Breast epithelium (tissue), 4 donors: Measurements from ENCODE around the gene ATG9B. TPM values are rescaled to one million over a fixed set of nuclear protein-coding genes. Genes with fewer than 3 reads are reported as not detected.

Experiments used
- DNase-seq, 2 donors: peaks; one replicate each; pipeline ENCODE4 v3.0.0-alpha.2; 2019; ENCODE audit warnings: low spot score in 2 of 2
- H3K27ac ChIP-seq, 2 donors: fragments of 200-600 bp; sonication (generic) in 1 of 2; one replicate each; pipeline ENCODE4 v1.5.1; 2016 to 2019; ENCODE audit warnings: mild to moderate bottlenecking in 1 of 2
- H3K27me3 ChIP-seq, 2 donors: fragments of 200-600 bp; sonication (generic) in 1 of 2; one replicate each; pipeline versions ENCODE4 v1.5.1 to v1.6.0; 2017 to 2019; ENCODE audit warnings: control low read depth in 1 of 2, mild to moderate bottlenecking in 1 of 2
- H3K36me3 ChIP-seq: fragments of 200-600 bp; one replicate; pipeline ENCODE4 v1.5.1; 2019
- H3K4me1 ChIP-seq, 2 donors: fragments of 200-600 bp; sonication (generic); one replicate each; pipeline ENCODE4 v1.5.1; 2016 to 2019; ENCODE audit warnings: control low read depth in 1 of 2
- H3K4me3 ChIP-seq, 3 donors: fragments of 200-600 bp; sonication (generic); 1 replicate in 2 of 3; 2 replicates in 1 of 3; pipeline ENCODE4 v1.5.1; 2016 to 2019; ENCODE audit warnings: mild to moderate bottlenecking in 3 of 3, moderate library complexity in 2 of 3
- H3K9me3 ChIP-seq, 2 donors: fragments of 200-600 bp; sonication (generic) in 1 of 2; one replicate each; pipeline ENCODE4 v1.5.1; 2016 to 2019; ENCODE audit warnings: control low read depth in 1 of 2
- POLR2A ChIP-seq: fragments of 450-650 bp; IDR thresholded peaks from one replicate; pipeline ENCODE4 v1.6.1; 2016; ENCODE audit warnings: antibody characterized with exemption, mild to moderate bottlenecking, moderate library complexity
- POLR2AphosphoS5 ChIP-seq, 3 donors: sonication (generic); formaldehyde crosslinking; IDR thresholded peaks; one replicate each; pipeline ENCODE4 v1.6.1; 2017; ENCODE audit warnings: antibody characterized with exemption in 3 of 3
- intact Hi-C: fragments of 100-400 bp; cut with DNase I; formaldehyde crosslinking; loops from one replicate; pipeline ENCODE4 v1.15.1; 2023; ENCODE audit warnings: low total_unique reads
- total RNA-seq, 3 donors: library from RNA; depleted of rRNA; stranded (reverse); fragments of >200 nt; gene quantifications; one replicate each; pipeline ENCODE4 v1.1.0, GENCODE V29; 2016
- TF ChIP-seq, protein P1 (sequence below), 3 donors: fragments of 450-650 bp; IDR thresholded peaks; one replicate each; pipeline ENCODE4 v1.5.1; 2016 to 2017; ENCODE audit warnings: antibody characterized with exemption in 3 of 3, mild to moderate bottlenecking in 3 of 3, moderate library complexity in 3 of 3

The ATG9B gene
- total RNA-seq, 3 donors from 2014 or later: 0.44 to 2.0 TPM; not detected in 1

DNA sequence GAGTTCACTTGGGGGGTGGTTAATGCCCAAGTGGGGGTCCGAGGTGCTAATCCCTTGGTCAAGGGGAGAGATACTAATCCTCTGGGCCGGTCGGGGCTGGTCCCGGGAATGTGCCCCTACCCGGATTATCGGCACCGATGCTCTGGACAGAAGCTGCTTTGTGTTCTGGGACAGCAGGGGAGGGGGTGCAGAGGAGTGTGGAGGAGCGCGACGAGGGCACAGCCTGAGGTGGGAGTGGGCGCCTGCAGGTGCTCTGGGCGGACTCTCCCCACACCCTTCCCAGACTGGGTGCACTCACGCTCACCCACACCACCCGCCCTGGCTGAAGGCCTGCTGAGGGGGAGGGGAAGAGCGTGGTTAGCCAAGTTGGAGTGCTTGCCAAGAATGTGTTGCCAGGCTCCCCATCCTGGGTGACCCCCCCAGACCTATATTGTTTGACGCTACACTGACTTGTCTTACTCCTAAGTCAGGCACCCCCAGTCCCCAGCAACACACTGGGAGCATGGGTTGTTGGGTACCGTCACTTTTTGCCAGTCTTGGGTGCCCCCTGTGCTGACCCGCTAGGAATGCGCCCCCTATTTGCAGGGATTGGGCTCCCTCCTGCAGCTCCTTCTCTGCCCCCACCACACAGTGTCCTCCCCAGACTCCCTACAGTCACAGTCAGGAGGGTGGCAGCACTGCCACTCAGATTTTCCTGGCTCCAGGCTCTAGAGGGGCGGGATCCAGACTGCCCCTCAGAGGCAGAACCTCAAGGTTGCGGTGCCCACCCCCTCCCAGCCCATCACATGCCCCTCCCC lies 36.3 kb upstream of the ATG9B start:
- TF ChIP-seq POLR2AphosphoS5 (IDR thresholded peaks at IDR 0.05) (no peak), POLR2A (no peak)
- TF ChIP-seq, protein P1, sequence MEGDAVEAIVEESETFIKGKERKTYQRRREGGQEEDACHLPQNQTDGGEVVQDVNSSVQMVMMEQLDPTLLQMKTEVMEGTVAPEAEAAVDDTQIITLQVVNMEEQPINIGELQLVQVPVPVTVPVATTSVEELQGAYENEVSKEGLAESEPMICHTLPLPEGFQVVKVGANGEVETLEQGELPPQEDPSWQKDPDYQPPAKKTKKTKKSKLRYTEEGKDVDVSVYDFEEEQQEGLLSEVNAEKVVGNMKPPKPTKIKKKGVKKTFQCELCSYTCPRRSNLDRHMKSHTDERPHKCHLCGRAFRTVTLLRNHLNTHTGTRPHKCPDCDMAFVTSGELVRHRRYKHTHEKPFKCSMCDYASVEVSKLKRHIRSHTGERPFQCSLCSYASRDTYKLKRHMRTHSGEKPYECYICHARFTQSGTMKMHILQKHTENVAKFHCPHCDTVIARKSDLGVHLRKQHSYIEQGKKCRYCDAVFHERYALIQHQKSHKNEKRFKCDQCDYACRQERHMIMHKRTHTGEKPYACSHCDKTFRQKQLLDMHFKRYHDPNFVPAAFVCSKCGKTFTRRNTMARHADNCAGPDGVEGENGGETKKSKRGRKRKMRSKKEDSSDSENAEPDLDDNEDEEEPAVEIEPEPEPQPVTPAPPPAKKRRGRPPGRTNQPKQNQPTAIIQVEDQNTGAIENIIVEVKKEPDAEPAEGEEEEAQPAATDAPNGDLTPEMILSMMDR (IDR thresholded peaks at IDR 0.05): no peak
- DNase-seq: no peak
- H3K9me3 ChIP-seq: no peaks in the 10 kb centered on the region
- no peaks in the 10 kb centered on the region for H3K36me3 ChIP-seq
- peaks cover 20 to 24% of the 10 kb centered on the region in 2 donors for H3K4me1 ChIP-seq
- peak overlapping the region; percentile 81 to 98 (median 86) for H3K4me3 ChIP-seq
- peak overlapping the region; percentile 97 to 100 for H3K27ac ChIP-seq
- no peaks in the 10 kb centered on the region for H3K27me3 ChIP-seq
- intact Hi-C loops: no loop called here

DNA sequence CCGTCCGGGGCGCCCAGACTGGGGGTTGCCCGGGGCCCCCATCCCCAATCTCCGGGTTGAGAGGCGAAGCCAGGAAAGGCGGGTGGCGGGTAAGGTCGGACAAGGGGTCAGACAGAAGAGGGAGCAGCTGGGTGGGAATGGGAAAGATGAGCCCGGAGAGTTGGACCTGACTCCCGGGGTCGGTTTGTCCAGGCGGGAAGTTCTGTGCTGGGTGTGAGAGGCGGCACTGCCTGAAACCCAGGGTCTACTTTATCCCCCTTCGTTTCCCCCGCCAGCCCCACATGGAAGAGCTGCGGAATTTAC lies 35.8 kb upstream of the ATG9B start:
- Histone ChIP-seq H3K27ac (peak overlapping the region; percentile 97 to 100), H3K4me3 (peak overlapping the region; percentile 81 to 98 (median 86)), H3K36me3 (no peaks in the 10 kb centered on the region), H3K4me1 (peaks cover 20 to 24% of the 10 kb centered on the region in 2 donors), H3K27me3 (no peaks in the 10 kb centered on the region), H3K9me3 (no peaks in the 10 kb centered on the region)
- TF ChIP-seq POLR2A (no peak), POLR2AphosphoS5 (IDR thresholded peaks at IDR 0.05) (peak in 1 of 3 donors; percentile 2)
- peak in 1 of 2 donors; percentile 43 for DNase-seq
- intact Hi-C loops: no loop called here

GRCh38 chr7:151059367-151060112 lies 35.2 kb upstream of the ATG9B start, which contains the start of gene SLC4A2:
Gene SLC4A2 (plus strand): TSS chr7:151059589. CDS start chr7:151061988, 2,399 bp downstream.
- intact Hi-C loops: no loop called here
- no peaks in the 10 kb centered on the region for H3K36me3 ChIP-seq
- no peaks in the 10 kb centered on the region for H3K9me3 ChIP-seq
- H3K27ac ChIP-seq: peak within 1 kb of the TSS; percentile 97 to 100
- TF ChIP-seq, protein P1 (IDR thresholded peaks at IDR 0.05): peak in 2 of 3 donors; percentile 9 to 29
- no peak for TF ChIP-seq POLR2A
- no peaks in the 10 kb centered on the region for H3K27me3 ChIP-seq
- peak within 1 kb of the TSS; percentile 81 to 98 (median 86) for H3K4me3 ChIP-seq
- peak; percentile 65 to 71 for DNase-seq
- peaks cover 20 to 24% of the 10 kb centered on the region in 2 donors for H3K4me1 ChIP-seq

DNA sequence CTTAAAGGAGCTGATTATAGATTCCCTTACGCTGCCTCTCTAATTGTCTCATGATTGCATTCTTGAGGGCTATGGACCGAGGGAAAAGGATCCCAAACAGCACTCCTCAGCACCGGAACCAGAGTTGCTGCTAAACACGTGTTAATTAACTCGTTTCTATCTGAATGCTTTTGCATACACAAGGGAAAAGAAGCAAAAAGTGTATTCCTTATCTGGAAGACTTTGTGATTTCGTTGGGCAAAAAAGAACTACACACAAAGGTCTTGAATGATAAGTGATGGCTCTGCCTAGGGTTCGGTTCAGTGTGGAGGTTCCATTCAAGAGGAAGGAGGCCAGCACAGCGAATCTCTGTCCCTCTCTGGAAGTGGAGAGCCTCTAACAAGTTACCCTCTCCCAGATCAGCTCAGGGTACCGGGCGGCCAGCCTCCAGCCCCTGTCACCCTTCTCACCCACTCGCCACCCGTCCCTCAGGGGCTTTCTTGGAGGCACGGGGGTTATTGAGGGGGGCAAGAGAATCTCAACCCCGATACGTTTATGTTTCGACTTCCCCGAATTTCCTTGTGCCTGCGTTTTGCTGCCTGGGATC lies 34.6 kb upstream of the ATG9B start:
- H3K27me3 ChIP-seq: no peaks in the 10 kb centered on the region
- peaks cover 20 to 24% of the 10 kb centered on the region in 2 donors for H3K4me1 ChIP-seq
- peak overlapping the region; percentile 97 to 100 for H3K27ac ChIP-seq
- DNase-seq: no peak
- H3K36me3 ChIP-seq: no peaks in the 10 kb centered on the region
- H3K4me3 ChIP-seq: peak overlapping the region; percentile 81 to 98 (median 86)
- intact Hi-C loops: no loop called here
- TF ChIP-seq, protein P1 (IDR thresholded peaks at IDR 0.05): no peak
- TF ChIP-seq POLR2A (no peak), POLR2AphosphoS5 (IDR thresholded peaks at IDR 0.05) (no peak)
- no peaks in the 10 kb centered on the region for H3K9me3 ChIP-seq

- Histone ChIP-seq H3K36me3 (no peaks in the 10 kb centered on the region), H3K4me3 (peak overlapping the region; percentile 81 to 98 (median 86)), H3K27ac (peak overlapping the region; percentile 97 to 100), H3K4me1 (peaks cover 20 to 24% of the 10 kb centered on the region in 2 donors), H3K9me3 (no peaks in the 10 kb centered on the region), H3K27me3 (no peaks in the 10 kb centered on the region)
- TF ChIP-seq POLR2A (peak; percentile 50), POLR2AphosphoS5 (IDR thresholded peaks at IDR 0.05) (peak; percentile 76 to 87 (median 80))
- TF ChIP-seq, protein P1 (IDR thresholded peaks at IDR 0.05): no peak
- intact Hi-C loops: no loop called here
- DNase-seq: peak; percentile 98 to 99
Observed at GRCh38 chr7:151057989-151058780, 33.9 kb upstream of the ATG9B start.
